K562 (cell line): ENCODE results near the gene CFAP107. TPM values are rescaled to one million over a fixed set of nuclear protein-coding genes. Genes with fewer than 3 reads are reported as not detected.

Experiments
- ATAC-seq: fragments of 200-7000 bp; cut with Tn5 transposase; 3 replicates; pipeline ENCODE4 v1.9.1; 2020; ENCODE audit warnings: moderate library complexity
- BruUV-seq: library from RNA; stranded (reverse); fragments of 400-500 nt; replicated peaks from 2 replicates; lab custom pipeline; 2021; lab: Mats Ljungman, UMichigan
- CTCF ChIA-PET: fragments of 300-600 bp; formaldehyde crosslinking; extraction: SDS; loops from one replicate; lab custom pipeline; 2021; ENCODE audit warnings: low intra/inter-chr PET ratio; lab: Yijun Ruan, JAX
- POLR2A ChIA-PET: fragments of 300-600, 350-650 bp; sonication (Branson Sonifier 250); formaldehyde crosslinking; extraction: SDS; loops from one replicate; lab custom pipeline; 2021; ENCODE audit warnings: antibody characterized with exemption, inconsistent platforms; lab: Yijun Ruan, JAX
- DNase-seq, 4 experiments: peaks; one replicate each; pipeline versions ENCODE4 v3.0.0 to v3.0.0-alpha.2; 2011 to 2018; ENCODE audit warnings: low spot score in 3 of 4, mixed read lengths in 3 of 4; ENCODE audit errors: extremely low read depth in 1 of 4
- FAIRE-seq: peaks from 2 replicates; lab custom pipeline; 2011; peaks lifted over from hg19 to GRCh38; lab: Jason Lieb, UNC
- H2AFZ ChIP-seq: 2 replicates; pipeline ENCODE4 v1.6.0; 2011; ENCODE audit warnings: low read depth, low read length, control low read depth, inconsistent platforms
- H3K27ac ChIP-seq: fragments of 200-600 bp; 3 replicates; pipeline ENCODE4 v1.8.0; 2011; ENCODE audit warnings: low read depth, mild to moderate bottlenecking, control low read depth, inconsistent platforms, low read length, moderate library complexity, mixed read lengths; ENCODE audit errors: extremely low read depth
- H3K27me3 ChIP-seq, 2 experiments: fragments of 300-600 bp in 1 of 2; 2 replicates in 1 of 2; 3 replicates in 1 of 2; pipeline versions ENCODE4 v1.6.0 to v1.8.0; 2011; ENCODE audit warnings: inconsistent platforms in 2 of 2, low read length in 2 of 2, mild to moderate bottlenecking in 1 of 2, mixed read lengths in 1 of 2, moderate library complexity in 1 of 2; ENCODE audit not compliant: control insufficient read depth in 2 of 2, insufficient read depth in 2 of 2
- H3K36me3 ChIP-seq: fragments of 300-600 bp; 3 replicates; pipeline ENCODE4 v1.8.0; 2011; ENCODE audit warnings: mild to moderate bottlenecking, low read length, inconsistent platforms; ENCODE audit not compliant: control insufficient read depth, insufficient read depth
- H3K4me1 ChIP-seq, 2 experiments: fragments of 200-600 bp in 1 of 2; replicated peaks in 1 of 2; 2 replicates in 1 of 2; 3 replicates in 1 of 2; pipeline versions ENCODE4 v1.5.1 to v1.8.0; 2011; ENCODE audit warnings: inconsistent platforms in 2 of 2, low read length in 2 of 2, mild to moderate bottlenecking in 1 of 2, mixed read lengths in 1 of 2, moderate library complexity in 1 of 2; ENCODE audit not compliant: control insufficient read depth in 2 of 2, insufficient read depth in 2 of 2
- H3K4me2 ChIP-seq: 2 replicates; pipeline ENCODE4 v1.6.1; 2011; ENCODE audit warnings: low read length, control low read depth, inconsistent platforms, mixed read lengths; ENCODE audit not compliant: insufficient read depth
- H3K4me3 ChIP-seq: fragments of 200-600 bp; sonication (generic), shearing (Covaris generic); 2 replicates; pipeline ENCODE4 v1.5.1; 2016; ENCODE audit warnings: control low read depth, inconsistent platforms
- H3K79me2 ChIP-seq: fragments of 200-600 bp; 3 replicates; pipeline ENCODE4 v1.8.0; 2011; ENCODE audit warnings: low read length, inconsistent platforms; ENCODE audit not compliant: control insufficient read depth, insufficient read depth
- H3K9ac ChIP-seq, 2 experiments: 2 replicates each; pipeline versions ENCODE4 v1.6.0 to v1.6.1; 2011; ENCODE audit warnings: low read depth in 2 of 2, low read length in 2 of 2, control low read depth in 1 of 2, inconsistent platforms in 1 of 2, mild to moderate bottlenecking in 1 of 2, mixed read lengths in 1 of 2; ENCODE audit not compliant: insufficient read depth in 1 of 2
- H3K9me1 ChIP-seq: one replicate; pipeline ENCODE4 v1.6.0; 2011; ENCODE audit warnings: inconsistent platforms, mild to moderate bottlenecking, low read length, moderate library complexity; ENCODE audit not compliant: control insufficient read depth, insufficient read depth
- H3K9me3 ChIP-seq: replicated peaks from 2 replicates; pipeline ENCODE4 v1.5.1; 2011; ENCODE audit warnings: low read depth, low read length, inconsistent platforms; ENCODE audit not compliant: control insufficient read depth, insufficient read depth
- H4K20me1 ChIP-seq: replicated peaks from 2 replicates; pipeline ENCODE4 v1.6.1; 2011; ENCODE audit warnings: low read length, inconsistent platforms, mixed read lengths; ENCODE audit not compliant: control insufficient read depth, insufficient read depth
- DMBX1 ChIP-seq: fragments of 250-450 bp; sonication (Bioruptor Pico); IDR thresholded peaks from 2 replicates; pipeline ENCODE4 v1.8.0; 2022; ENCODE audit warnings: inconsistent platforms, mild to moderate bottlenecking, moderate library complexity, borderline replicate concordance
- FOXJ2 ChIP-seq: fragments of 200-800 bp; sonication (Bioruptor generic); IDR thresholded peaks from 2 replicates; pipeline ENCODE4 v1.6.1; 2016; ENCODE audit warnings: missing genetic modification characterization, missing compliant biosample characterization
- HNRNPUL1 ChIP-seq: fragments of 200-400 bp; formaldehyde crosslinking; IDR thresholded peaks from 2 replicates; pipeline ENCODE4 v1.6.1; 2017; ENCODE audit warnings: low read length
- MTA2 ChIP-seq: fragments of 450-650 bp; IDR thresholded peaks from 2 replicates; pipeline ENCODE4 v1.6.1; 2016; ENCODE audit warnings: low read depth
- NFATC3 ChIP-seq: fragments of 450-650 bp; IDR thresholded peaks from 2 replicates; pipeline ENCODE4 v1.6.1; 2017; ENCODE audit warnings: mild to moderate bottlenecking
- NFRKB ChIP-seq: fragments of 450-650 bp; IDR thresholded peaks from 2 replicates; pipeline ENCODE4 v1.6.1; 2016; ENCODE audit warnings: low read depth
- SMAD2 ChIP-seq: fragments of 150-350 bp; IDR thresholded peaks from 2 replicates; pipeline ENCODE4 v1.6.1; 2014; ENCODE audit warnings: low read depth, mild to moderate bottlenecking, low read length
- SMC3 ChIP-seq: conservative IDR thresholded peaks from 2 replicates; pipeline ENCODE4 v1.6.1; 2011; ENCODE audit warnings: low read depth, low read length, improper control_type of control experiment; ENCODE audit not compliant: insufficient read depth
- TBL1XR1 ChIP-seq, 2 experiments: IDR thresholded peaks; 2 replicates each; pipeline ENCODE4 v1.6.1; 2012; ENCODE audit warnings: improper control_type of control experiment in 2 of 2, low read length in 2 of 2, mild to moderate bottlenecking in 1 of 2
- ZEB2 ChIP-seq: fragments of 450-650 bp; IDR thresholded peaks from 2 replicates; pipeline ENCODE4 v1.6.1; 2016
- ZNF282 ChIP-seq: sonication (generic); formaldehyde crosslinking; IDR thresholded peaks from 2 replicates; pipeline ENCODE4 v1.8.1; 2023; ENCODE audit warnings: missing genetic modification reagents
- WGBS: fragments of 100-300 bp; shearing (Covaris generic); methylation state at CpG from one replicate; pipeline ENCODE4 v1.1.6; 2016; ENCODE audit warnings: low coverage, mixed read lengths; ENCODE audit not compliant: insufficient coverage; ENCODE audit errors: missing lambda C conversion rate; 5-methylcytosine and 5-hydroxymethylcytosine counted together
- in situ Hi-C: fragments of 300-500 bp; cut with MboI; formaldehyde crosslinking; loops from 4 replicates; pipeline ENCODE4 v1.15.0; 2018; ENCODE audit warnings: inconsistent platforms, mixed read lengths
- intact Hi-C: fragments of 100-400 bp; cut with micrococcal nuclease; formaldehyde crosslinking; loops from 2 replicates; pipeline ENCODE4 v1.14.2; 2022
- polyA plus RNA-seq, 8 experiments: library from polyadenylated mRNA; depleted of rRNA in 4 of 8; stranded (reverse) in 5 of 8; unstranded in 3 of 8; fragments of >200 nt; fragmentation: Nextera tagmentation in 2 of 8; fragmentation: Illumina TruSeq in 1 of 8; extraction: Ambion mirVana in 2 of 8; extraction: Trizol in 1 of 8; gene quantifications; 2 replicates each; pipeline versions ENCODE4 v1.2.1 to v1.2.3, GENCODE V29; 2011 to 2014; ENCODE audit warnings: inconsistent platforms in 1 of 8, missing spikeins in 1 of 8
- total RNA-seq, 7 experiments: library from RNA; depleted of rRNA in 6 of 7; stranded (reverse); fragments of >200 nt in 6 of 7; fragmentation: Illumina TruSeq in 2 of 7; extraction: Trizol in 2 of 7; gene quantifications; 2 replicates each; pipeline versions ENCODE4 v1.2.1 to v1.2.3, GENCODE V29; 2011 to 2021; ENCODE audit warnings: low replicate concordance in 1 of 7
- TF ChIP-seq, protein P1 (sequence below): fragments of 250-450 bp; sonication (Bioruptor Pico); IDR thresholded peaks from 2 replicates; pipeline ENCODE4 v1.8.0; 2022; ENCODE audit warnings: inconsistent platforms, mild to moderate bottlenecking, moderate library complexity, borderline replicate concordance
- TF ChIP-seq, protein P2 (sequence below): sonication (generic); formaldehyde crosslinking; IDR thresholded peaks from 2 replicates; pipeline ENCODE4 v1.4.0; 2020; ENCODE audit warnings: mild to moderate bottlenecking, missing genetic modification reagents

Gene CFAP107
- total and polyA plus RNA-seq, 9 of the 15 experiments (the other 6 are each of a cell fraction or from before 2014, with no cell fraction given) = 0.03 to 0.08 TPM; not detected in 7

GRCh38 chr1:12770620-12771019, 24.6 kb downstream of the CFAP107 start:
- H3K36me3 ChIP-seq = no peaks in the 10 kb centered on the region
- H3K27ac ChIP-seq = no peak overlapping the region
- no peak overlapping the region for H3K4me3 ChIP-seq
- no peak overlapping the region for H3K9ac ChIP-seq
- H2AFZ ChIP-seq = no peak overlapping the region
- in situ Hi-C loops = loop anchor here (5.0 to 10.0 kb wide), 2 partner anchors 93 to 456 kb away; no protein-coding TSS in a partner anchor
- H3K79me2 ChIP-seq = no peaks in the 10 kb centered on the region
- WGBS = 0% methylated on average over 2 of the region's 2 CpGs
- POLR2A ChIA-PET = no interaction called here
- CTCF ChIA-PET = no interaction called here
- H3K9me1 ChIP-seq = no peaks in the 10 kb centered on the region
- DNase-seq (peak in 1 of 4 experiments; percentile 2), ATAC-seq (no peak)
- H3K4me1 ChIP-seq = no peaks in the 10 kb centered on the region
- H3K27me3 ChIP-seq = peaks cover 8 to 30% of the 10 kb centered on the region in 2 experiments; a peak in 3 of 5 replicates
- intact Hi-C loops = loop anchor here (10.0 kb wide), 3 partner anchors 106 to 646 kb away; no protein-coding TSS in a partner anchor
- TF ChIP-seq HNRNPUL1 (no peak), TBL1XR1 (IDR thresholded peaks at IDR 0.05; ENCODE audit: low read length in 2 of 2) (no peak), NFRKB (no peak), FOXJ2 (tag) (no peak), SMAD2 (no peak), DMBX1 (CRISPR knock-in tag) (no peak), ZNF282 (CRISPR knock-in tag) (no peak), ZEB2 (no peak), MTA2 (no peak), SMC3 (no peak), NFATC3 (no peak)
- TF ChIP-seq, protein P1, sequence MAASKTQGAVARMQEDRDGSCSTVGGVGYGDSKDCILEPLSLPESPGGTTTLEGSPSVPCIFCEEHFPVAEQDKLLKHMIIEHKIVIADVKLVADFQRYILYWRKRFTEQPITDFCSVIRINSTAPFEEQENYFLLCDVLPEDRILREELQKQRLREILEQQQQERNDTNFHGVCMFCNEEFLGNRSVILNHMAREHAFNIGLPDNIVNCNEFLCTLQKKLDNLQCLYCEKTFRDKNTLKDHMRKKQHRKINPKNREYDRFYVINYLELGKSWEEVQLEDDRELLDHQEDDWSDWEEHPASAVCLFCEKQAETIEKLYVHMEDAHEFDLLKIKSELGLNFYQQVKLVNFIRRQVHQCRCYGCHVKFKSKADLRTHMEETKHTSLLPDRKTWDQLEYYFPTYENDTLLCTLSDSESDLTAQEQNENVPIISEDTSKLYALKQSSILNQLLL (CRISPR knock-in tag) = no peak
- TF ChIP-seq, protein P2, sequence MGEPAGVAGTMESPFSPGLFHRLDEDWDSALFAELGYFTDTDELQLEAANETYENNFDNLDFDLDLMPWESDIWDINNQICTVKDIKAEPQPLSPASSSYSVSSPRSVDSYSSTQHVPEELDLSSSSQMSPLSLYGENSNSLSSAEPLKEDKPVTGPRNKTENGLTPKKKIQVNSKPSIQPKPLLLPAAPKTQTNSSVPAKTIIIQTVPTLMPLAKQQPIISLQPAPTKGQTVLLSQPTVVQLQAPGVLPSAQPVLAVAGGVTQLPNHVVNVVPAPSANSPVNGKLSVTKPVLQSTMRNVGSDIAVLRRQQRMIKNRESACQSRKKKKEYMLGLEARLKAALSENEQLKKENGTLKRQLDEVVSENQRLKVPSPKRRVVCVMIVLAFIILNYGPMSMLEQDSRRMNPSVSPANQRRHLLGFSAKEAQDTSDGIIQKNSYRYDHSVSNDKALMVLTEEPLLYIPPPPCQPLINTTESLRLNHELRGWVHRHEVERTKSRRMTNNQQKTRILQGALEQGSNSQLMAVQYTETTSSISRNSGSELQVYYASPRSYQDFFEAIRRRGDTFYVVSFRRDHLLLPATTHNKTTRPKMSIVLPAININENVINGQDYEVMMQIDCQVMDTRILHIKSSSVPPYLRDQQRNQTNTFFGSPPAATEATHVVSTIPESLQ (CRISPR knock-in tag) = no peak
- TF ChIP-seq, all 486 proteins: peak for 0
- H3K4me2 ChIP-seq = no peak overlapping the region
- no TSS peak for BruUV-seq
- no peak for FAIRE-seq
- H3K9me3 ChIP-seq = no peaks in the 10 kb centered on the region
- no peaks in the 10 kb centered on the region for H4K20me1 ChIP-seq
